AG04450 (cell line): ENCODE measurements around the gene NAT8L. TPM values are rescaled to one million over a fixed set of nuclear protein-coding genes. Genes with fewer than 3 reads are reported as not detected.

Experiments used
- CTCF ChIA-PET: fragments of 300-600, 350-600 bp; formaldehyde crosslinking; extraction: SDS; loops from one replicate; lab custom pipeline; 2022; ENCODE audit warnings: antibody characterized with exemption, inconsistent platforms; lab: Charles Lee
- POLR2A ChIA-PET: fragments of 350-600 bp; formaldehyde crosslinking; extraction: SDS; loops from one replicate; lab custom pipeline; 2021; ENCODE audit warnings: antibody characterized with exemption, inconsistent platforms; lab: Yijun Ruan, JAX
- DNase-seq: peaks from one replicate; pipeline ENCODE4 v3.0.0-alpha.2; 2011; ENCODE audit warnings: low read depth, low spot score
- H3K27ac ChIP-seq: one replicate; pipeline ENCODE4 v1.5.1; 2012; ENCODE audit warnings: low read depth, low read length, control low read depth
- H3K27me3 ChIP-seq: one replicate; pipeline ENCODE4 v1.6.0; 2012; ENCODE audit warnings: low read length; ENCODE audit not compliant: control insufficient read depth, insufficient read depth
- H3K4me3 ChIP-seq: 2 replicates; pipeline ENCODE4 v1.5.1; 2011; ENCODE audit warnings: mild to moderate bottlenecking, low read depth, low read length, control low read depth
- H3K9me3 ChIP-seq: 2 replicates; pipeline ENCODE4 v1.5.1; 2012; ENCODE audit warnings: low read length; ENCODE audit not compliant: control insufficient read depth, insufficient read depth
- polyA plus RNA-seq: library from polyadenylated mRNA; depleted of rRNA; stranded (reverse); fragments of >200 nt; gene quantifications from 2 replicates; pipeline ENCODE4 v1.2.3, GENCODE V29; 2011
- TF ChIP-seq, protein P1 (sequence below): IDR thresholded peaks from 2 replicates; pipeline ENCODE4 v1.5.1; 2011; ENCODE audit warnings: low read depth, low read length, control low read depth, inconsistent platforms

NAT8L gene
- polyA plus RNA-seq, 1 experiment = not detected

DNA sequence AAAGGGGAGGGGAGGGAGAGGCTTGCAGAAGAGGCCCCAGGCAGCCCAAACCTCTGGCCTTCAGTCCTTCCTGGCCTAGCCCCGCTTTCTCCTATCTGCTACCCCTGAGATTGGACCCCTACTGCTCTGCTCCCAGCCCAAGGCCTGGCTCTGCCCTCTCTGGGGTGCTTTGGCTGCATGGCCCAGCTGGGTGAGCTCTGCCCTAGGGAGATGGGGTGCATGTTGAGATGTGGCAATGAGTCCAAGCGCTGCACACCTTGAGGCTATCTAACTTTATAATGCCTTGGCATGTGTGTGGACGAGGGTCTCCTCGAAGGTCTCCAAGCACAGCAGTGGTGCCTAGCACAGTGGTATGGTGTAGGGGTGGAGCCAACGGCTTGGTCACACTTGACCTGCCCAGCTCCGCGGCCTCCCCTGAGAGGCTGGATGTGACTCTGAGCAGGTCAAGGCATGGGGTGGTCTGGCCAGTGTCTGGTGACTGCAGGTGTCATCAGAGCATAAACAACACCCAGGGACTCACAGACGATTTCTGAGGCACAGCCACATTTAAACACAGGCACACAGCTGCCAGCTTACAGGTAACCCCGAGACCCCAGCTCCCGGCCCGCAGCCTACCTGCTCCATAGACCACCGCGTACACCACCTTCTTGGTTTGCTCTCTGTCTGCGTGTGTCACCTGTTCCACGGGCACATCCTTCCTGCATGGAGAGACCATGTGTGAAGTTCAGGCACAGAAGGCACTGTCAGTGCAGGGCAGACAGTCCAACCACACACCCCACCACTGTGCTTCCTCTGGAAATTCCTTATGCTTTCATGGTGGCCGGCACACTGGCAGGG, 36.3 kb downstream of the NAT8L start:
- TF ChIP-seq, protein P1, sequence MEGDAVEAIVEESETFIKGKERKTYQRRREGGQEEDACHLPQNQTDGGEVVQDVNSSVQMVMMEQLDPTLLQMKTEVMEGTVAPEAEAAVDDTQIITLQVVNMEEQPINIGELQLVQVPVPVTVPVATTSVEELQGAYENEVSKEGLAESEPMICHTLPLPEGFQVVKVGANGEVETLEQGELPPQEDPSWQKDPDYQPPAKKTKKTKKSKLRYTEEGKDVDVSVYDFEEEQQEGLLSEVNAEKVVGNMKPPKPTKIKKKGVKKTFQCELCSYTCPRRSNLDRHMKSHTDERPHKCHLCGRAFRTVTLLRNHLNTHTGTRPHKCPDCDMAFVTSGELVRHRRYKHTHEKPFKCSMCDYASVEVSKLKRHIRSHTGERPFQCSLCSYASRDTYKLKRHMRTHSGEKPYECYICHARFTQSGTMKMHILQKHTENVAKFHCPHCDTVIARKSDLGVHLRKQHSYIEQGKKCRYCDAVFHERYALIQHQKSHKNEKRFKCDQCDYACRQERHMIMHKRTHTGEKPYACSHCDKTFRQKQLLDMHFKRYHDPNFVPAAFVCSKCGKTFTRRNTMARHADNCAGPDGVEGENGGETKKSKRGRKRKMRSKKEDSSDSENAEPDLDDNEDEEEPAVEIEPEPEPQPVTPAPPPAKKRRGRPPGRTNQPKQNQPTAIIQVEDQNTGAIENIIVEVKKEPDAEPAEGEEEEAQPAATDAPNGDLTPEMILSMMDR = no peak
- peaks cover 14% of the 10 kb centered on the region for H3K9me3 ChIP-seq
- H3K27me3 ChIP-seq = peaks cover 24% of the 10 kb centered on the region
- no peak for DNase-seq
- H3K27ac ChIP-seq = no peak overlapping the region
- CTCF ChIA-PET = no interaction called here
- no peak overlapping the region for H3K4me3 ChIP-seq
- POLR2A ChIA-PET = no interaction called here

DNA sequence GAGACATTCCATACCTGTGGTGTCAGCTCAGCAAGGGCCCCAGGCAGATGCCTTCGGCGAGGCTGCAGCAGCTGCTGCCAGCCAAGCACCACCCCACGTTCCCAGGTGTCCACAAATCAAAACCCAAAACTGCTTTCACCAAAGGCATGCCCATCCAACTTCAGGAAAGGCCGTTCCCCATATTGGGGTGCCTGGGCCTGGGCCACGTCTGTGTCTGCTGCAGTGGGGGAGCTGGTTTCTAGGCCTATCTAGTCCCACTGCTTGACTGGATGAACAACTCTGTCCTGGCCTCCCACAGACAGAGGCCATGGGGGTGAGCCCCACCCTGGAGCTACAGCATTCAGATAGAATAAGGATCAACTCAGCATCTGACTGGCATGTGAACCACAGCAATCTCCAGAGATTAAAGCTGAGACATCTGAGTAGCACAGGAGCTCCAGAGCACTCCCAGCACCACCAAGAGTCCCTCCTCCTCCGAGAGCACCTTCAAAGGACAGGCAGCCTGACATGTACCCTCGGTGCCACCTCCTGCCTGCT, 37.0 kb downstream of the NAT8L start:
- ChIA-PET CTCF (no interaction called here), POLR2A (no interaction called here)
- TF ChIP-seq, protein P1 = no peak
- H3K27me3 ChIP-seq = peaks cover 18% of the 10 kb centered on the region
- H3K4me3 ChIP-seq = no peak overlapping the region
- H3K9me3 ChIP-seq = peaks cover 14% of the 10 kb centered on the region
- H3K27ac ChIP-seq = no peak overlapping the region
- DNase-seq = no peak

DNA sequence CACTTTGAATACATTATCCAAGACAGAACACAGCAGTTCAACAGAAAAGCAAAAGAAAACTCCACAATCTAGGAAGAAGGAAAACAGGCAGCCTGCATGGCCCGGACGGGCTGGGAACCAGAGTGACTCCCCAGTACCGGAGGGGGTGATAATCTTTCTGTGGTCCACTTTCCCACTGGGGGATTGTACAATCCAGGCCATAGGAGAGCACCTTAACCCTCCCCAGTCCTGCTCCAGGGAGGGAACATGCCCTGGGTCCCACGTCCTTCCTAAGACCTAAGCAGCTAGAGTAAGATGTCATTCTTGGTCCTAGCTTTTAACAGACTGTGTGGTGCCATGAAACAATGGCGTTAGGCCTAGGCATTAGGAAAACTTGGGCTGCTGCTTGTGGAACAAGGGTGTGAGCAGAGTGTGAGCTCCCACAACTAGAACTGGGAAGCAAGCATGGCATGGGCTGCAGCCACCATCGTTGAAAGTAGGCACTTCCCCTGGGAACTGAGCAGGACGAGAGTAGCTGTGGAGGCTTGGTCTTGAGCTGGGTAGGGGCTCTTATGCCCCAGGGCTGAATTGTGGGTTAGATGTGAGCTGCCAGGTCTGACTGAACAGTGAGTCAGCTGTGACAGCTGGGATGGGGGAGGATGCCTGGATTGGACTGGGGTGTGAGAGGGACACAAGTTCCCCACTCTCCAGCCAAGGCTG, 42.4 kb downstream of the NAT8L start:
- TF ChIP-seq, protein P1 = no peak
- no peak for DNase-seq
- peaks cover 16% of the 10 kb centered on the region for H3K27me3 ChIP-seq
- no peak overlapping the region for H3K4me3 ChIP-seq
- ChIA-PET CTCF (no interaction called here), POLR2A (no interaction called here)
- H3K9me3 ChIP-seq = peaks cover 10% of the 10 kb centered on the region
- no peak overlapping the region for H3K27ac ChIP-seq

DNA sequence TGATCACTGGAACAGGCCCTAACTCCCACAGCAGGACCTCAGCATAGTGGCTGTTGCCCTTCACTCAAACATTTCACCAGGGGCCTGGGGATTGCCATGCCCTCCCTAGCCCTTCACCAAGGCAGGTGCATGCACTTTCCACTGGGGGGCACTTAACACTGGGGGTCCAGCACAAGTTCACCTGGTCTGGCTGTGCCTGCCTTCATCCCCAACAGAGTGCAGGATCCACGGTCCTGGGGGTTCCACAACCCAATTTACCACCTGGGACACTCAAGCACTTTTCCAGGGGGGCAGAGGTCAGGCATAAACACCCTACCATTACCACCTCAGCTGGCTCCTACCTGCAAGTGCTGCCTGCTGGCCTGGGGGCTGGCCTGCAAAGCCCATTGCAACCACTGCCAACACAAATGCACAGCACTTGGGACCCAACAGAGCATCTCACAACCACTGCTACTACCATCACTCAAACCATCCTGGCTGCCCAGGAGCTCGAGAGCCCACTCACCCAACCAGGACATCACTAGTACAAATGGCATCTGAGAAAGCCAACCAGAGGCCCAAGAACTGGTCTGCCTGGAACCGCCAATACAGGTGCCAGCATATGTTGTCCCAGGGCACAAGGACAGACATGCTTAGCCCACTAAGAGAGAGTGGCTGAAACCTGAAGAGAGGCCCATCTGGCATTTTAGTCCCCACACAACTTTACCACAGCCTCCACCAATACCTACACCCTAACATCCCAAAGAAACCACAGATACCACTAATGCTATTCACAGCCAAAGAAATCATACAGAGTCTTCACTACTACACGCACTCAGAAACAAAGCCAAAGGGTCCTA, 43.1 kb downstream of the NAT8L start:
- no peak for DNase-seq
- peaks cover 9% of the 10 kb centered on the region for H3K9me3 ChIP-seq
- ChIA-PET POLR2A (no interaction called here), CTCF (no interaction called here)
- no peak overlapping the region for H3K4me3 ChIP-seq
- H3K27ac ChIP-seq = no peak overlapping the region
- peaks cover 16% of the 10 kb centered on the region for H3K27me3 ChIP-seq
- TF ChIP-seq, protein P1 = no peak
